Measurements from ENCODE around the gene CRYZL1.

DNA sequence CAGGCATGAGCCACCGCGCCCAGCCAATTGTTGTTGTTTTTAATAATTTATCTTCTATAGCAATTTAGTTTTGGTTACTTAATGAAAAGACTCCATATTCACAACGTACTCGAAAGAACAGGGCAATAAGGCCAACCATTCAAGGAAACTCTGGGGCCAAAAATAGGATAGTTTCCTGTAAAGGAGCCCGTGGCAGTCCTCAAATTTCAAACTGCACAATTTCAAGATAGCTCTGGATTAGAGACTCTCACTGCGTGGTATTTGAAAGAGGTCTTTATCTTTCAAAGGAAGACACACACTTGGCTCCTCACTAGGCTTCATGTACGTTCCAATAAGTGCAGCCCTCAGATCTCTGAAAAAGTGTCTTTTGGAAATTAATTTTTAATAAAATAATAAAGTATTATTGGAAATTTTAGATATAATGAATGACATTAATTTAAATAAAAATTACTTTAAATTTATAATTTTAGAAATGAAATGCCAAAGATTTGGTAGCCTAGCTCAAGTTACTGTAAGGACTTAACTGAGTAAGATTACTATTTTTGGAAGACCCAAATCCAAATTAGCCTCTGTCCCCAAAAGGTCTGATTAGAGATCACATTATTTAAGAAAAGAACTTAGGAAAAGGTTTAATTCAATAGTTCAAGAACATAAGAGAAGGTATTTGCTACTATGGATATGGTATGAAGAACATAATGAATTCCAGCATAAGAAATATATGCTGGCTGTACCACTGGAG, 30.4 kb downstream of the CRYZL1 start:
- TF ChIP-seq YY1 (IDR thresholded peaks at IDR 0.05; ENCODE audit: insufficient read depth, insufficient read length) (no peak), ZNF274 (IDR thresholded peaks at IDR 0.05; ENCODE audit: low read depth, low read length) (no peak), SUZ12 (IDR thresholded peaks at IDR 0.05; ENCODE audit: extremely low read depth, insufficient read depth, insufficient read length) (no peak)
